Activated B cell treated with CpG ODN at 0.5 μM for 24 hours (primary cell): ENCODE data around the gene SHPK. TPM values are rescaled to one million over a fixed set of nuclear protein-coding genes. Genes with fewer than 3 reads are reported as not detected.

Source experiments
- ATAC-seq: fragments of 200-7000 bp; cut with Tn5 transposase; one replicate; pipeline ENCODE4 v1.10.0; 2021; ENCODE audit warnings: low read depth, mild to moderate bottlenecking, moderate library complexity
- CTCF ChIA-PET: fragments of 350-600 bp; sonication (Branson Sonifier 250); formaldehyde crosslinking; loops from one replicate; lab custom pipeline; 2021; ENCODE audit warnings: antibody characterized with exemption; lab: Charles Lee
- POLR2A ChIA-PET: fragments of 350-600 bp; sonication (Branson Sonifier 250); formaldehyde crosslinking; loops from one replicate; lab custom pipeline; 2021; ENCODE audit warnings: antibody characterized with exemption; lab: Charles Lee
- DNase-seq: peaks from one replicate; pipeline ENCODE4 v3.0.0; 2022
- H3K27ac Mint-ChIP-seq: one replicate; pipeline ENCODE4 v1.8.0; 2020; ENCODE audit warnings: mixed read lengths
- H3K27me3 Mint-ChIP-seq: one replicate; pipeline ENCODE4 v1.8.0; 2021; ENCODE audit warnings: mixed read lengths
- H3K36me3 Mint-ChIP-seq: one replicate; pipeline ENCODE4 v1.8.0; 2021; ENCODE audit warnings: low read depth, mixed read lengths
- H3K4me1 Mint-ChIP-seq: one replicate; pipeline ENCODE4 v1.8.0; 2021; ENCODE audit warnings: mixed read lengths
- H3K4me3 Mint-ChIP-seq: one replicate; pipeline ENCODE4 v1.8.0; 2020; ENCODE audit warnings: mild to moderate bottlenecking, mixed read lengths
- H3K9me3 Mint-ChIP-seq: one replicate; pipeline ENCODE4 v1.8.0; 2020; ENCODE audit warnings: mixed read lengths
- intact Hi-C: fragments of 100-400 bp; cut with micrococcal nuclease; formaldehyde crosslinking; loops from one replicate; pipeline ENCODE4 v1.15.1; 2024
- total RNA-seq: library from RNA; stranded (reverse); gene quantifications from 2 replicates; pipeline ENCODE4 v1.2.3, GENCODE V29; 2022
- TF ChIP-seq, protein P1 (sequence below): fragments of 200-600 bp; IDR thresholded peaks from one replicate; pipeline ENCODE4 v1.8.0; 2022; ENCODE audit warnings: antibody characterized with exemption, mild to moderate bottlenecking

The SHPK gene
- total RNA-seq, 1 donor from 2014 or later, result 9.5 TPM

GRCh38 chr17:3647769-3648555 lies 11.9 kb upstream of the SHPK start:
- H3K4me1 Mint-ChIP-seq, result peaks cover 30% of the 10 kb centered on the region
- ATAC-seq (peak; percentile 29), DNase-seq (no peak)
- H3K27ac Mint-ChIP-seq, result no peak overlapping the region
- no peak overlapping the region for H3K4me3 Mint-ChIP-seq
- POLR2A ChIA-PET, result interaction anchor here (0.6 to 1.0 kb wide), 2 partner anchors 10 to 19 kb away, joined by 3 to 8 read pairs; no protein-coding TSS in a partner anchor
- no peaks in the 10 kb centered on the region for H3K9me3 Mint-ChIP-seq
- H3K36me3 Mint-ChIP-seq, result peaks cover 16% of the 10 kb centered on the region
- CTCF ChIA-PET, result interaction anchor here (0.9 to 1.9 kb wide), 3 partner anchors 12 to 599 kb away, joined by 4 to 11 read pairs (median 4); partner anchors contain the start of genes CTNS and SHPK
- intact Hi-C loops, result loop anchor here (1.0 kb wide), 1 partner anchor 46 kb away; no protein-coding TSS in a partner anchor
- TF ChIP-seq, protein P1, sequence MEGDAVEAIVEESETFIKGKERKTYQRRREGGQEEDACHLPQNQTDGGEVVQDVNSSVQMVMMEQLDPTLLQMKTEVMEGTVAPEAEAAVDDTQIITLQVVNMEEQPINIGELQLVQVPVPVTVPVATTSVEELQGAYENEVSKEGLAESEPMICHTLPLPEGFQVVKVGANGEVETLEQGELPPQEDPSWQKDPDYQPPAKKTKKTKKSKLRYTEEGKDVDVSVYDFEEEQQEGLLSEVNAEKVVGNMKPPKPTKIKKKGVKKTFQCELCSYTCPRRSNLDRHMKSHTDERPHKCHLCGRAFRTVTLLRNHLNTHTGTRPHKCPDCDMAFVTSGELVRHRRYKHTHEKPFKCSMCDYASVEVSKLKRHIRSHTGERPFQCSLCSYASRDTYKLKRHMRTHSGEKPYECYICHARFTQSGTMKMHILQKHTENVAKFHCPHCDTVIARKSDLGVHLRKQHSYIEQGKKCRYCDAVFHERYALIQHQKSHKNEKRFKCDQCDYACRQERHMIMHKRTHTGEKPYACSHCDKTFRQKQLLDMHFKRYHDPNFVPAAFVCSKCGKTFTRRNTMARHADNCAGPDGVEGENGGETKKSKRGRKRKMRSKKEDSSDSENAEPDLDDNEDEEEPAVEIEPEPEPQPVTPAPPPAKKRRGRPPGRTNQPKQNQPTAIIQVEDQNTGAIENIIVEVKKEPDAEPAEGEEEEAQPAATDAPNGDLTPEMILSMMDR, result no peak
- H3K27me3 Mint-ChIP-seq, result no peaks in the 10 kb centered on the region

DNA sequence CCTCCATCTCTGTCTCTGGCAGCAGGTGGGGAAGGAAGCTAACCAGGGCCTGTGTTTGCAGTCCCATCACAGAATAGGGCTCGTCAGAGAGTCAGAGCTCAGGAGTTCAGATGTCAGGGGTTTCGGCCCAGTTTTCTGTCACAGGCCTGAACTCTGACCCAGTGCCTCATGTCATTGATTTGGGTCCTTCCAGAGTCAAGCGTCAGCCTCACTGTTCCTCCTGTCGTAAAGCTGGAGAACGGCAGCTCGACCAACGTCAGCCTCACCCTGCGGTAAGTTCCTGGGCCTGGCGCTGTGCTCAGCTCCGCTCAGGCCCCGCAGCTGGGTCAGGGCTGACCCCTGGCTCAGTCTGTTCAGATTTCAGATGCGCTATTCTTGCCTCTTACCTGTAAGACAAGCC lies 11.2 kb upstream of the SHPK start:
- no peaks in the 10 kb centered on the region for H3K9me3 Mint-ChIP-seq
- ChIA-PET CTCF (interaction anchor here (0.8 to 1.9 kb wide), 3 partner anchors 11 to 599 kb away, joined by 3 to 11 read pairs (median 5); partner anchors contain the start of gene SHPK), POLR2A (no interaction called here)
- no peak overlapping the region for H3K4me3 Mint-ChIP-seq
- DNase-seq, result no peak
- H3K4me1 Mint-ChIP-seq, result peaks cover 30% of the 10 kb centered on the region
- no peak for ATAC-seq
- no peaks in the 10 kb centered on the region for H3K27me3 Mint-ChIP-seq
- TF ChIP-seq, protein P1, result no peak
- H3K36me3 Mint-ChIP-seq, result peaks cover 18% of the 10 kb centered on the region
- intact Hi-C loops, result no loop called here
- H3K27ac Mint-ChIP-seq, result no peak overlapping the region

- DNase-seq (no peak), ATAC-seq (no peak)
- Mint-ChIP-seq H3K27me3 (no peaks in the 10 kb centered on the region), H3K9me3 (no peaks in the 10 kb centered on the region), H3K36me3 (peaks cover 26% of the 10 kb centered on the region), H3K27ac (peak overlapping the region; percentile 71), H3K4me1 (peaks cover 30% of the 10 kb centered on the region), H3K4me3 (no peak overlapping the region)
- intact Hi-C loops, result no loop called here
- ChIA-PET POLR2A (interaction anchor here (0.7 to 1.0 kb wide), 3 partner anchors 9 to 1574 kb away, joined by 3 to 5 read pairs (median 5); partner anchors contain the start of genes CTNS and SHPK), CTCF (interaction anchor here (0.7 to 1.3 kb wide), 2 partner anchors 17 to 43 kb away, joined by 3 read pairs; no protein-coding TSS in a partner anchor)
- TF ChIP-seq, protein P1, result no peak
These were observed 9.3 kb upstream of the SHPK start for GRCh38 chr17:3645310-3645709.

GRCh38 chr17:3643889-3644349 lies 7.9 kb upstream of the SHPK start:
- Mint-ChIP-seq H3K9me3 (no peaks in the 10 kb centered on the region), H3K4me1 (peaks cover 38% of the 10 kb centered on the region), H3K4me3 (no peak overlapping the region), H3K27me3 (no peaks in the 10 kb centered on the region), H3K27ac (no peak overlapping the region), H3K36me3 (peaks cover 24% of the 10 kb centered on the region)
- DNase-seq (no peak), ATAC-seq (no peak)
- TF ChIP-seq, protein P1, result no peak
- ChIA-PET CTCF (no interaction called here), POLR2A (interaction anchor here (0.7 kb wide), 1 partner anchor 13 kb away, joined by 3 read pairs; no protein-coding TSS in a partner anchor)
- intact Hi-C loops, result no loop called here
